Glomerular visceral epithelial cell (primary cell): Measurements from ENCODE around the gene OR5T2.
"Not testable (repeated sequence)": the region's sequence is repeated elsewhere in the genome, so short reads cannot be mapped to it uniquely, and the experiment has no call there.

Source experiments
- DNase-seq: peaks from one replicate; pipeline ENCODE4 v3.0.0-alpha.2; 2016; ENCODE audit errors: extremely low spot score

The OR5T2 gene

GRCh38 chr11:56234155-56234554, at the start of gene OR5T2:
TSS of gene OR5T2 (minus strand) at chr11:56234255. CDS start at chr11:56233062, 1,193 bp downstream.
- no peak for DNase-seq

DNA sequence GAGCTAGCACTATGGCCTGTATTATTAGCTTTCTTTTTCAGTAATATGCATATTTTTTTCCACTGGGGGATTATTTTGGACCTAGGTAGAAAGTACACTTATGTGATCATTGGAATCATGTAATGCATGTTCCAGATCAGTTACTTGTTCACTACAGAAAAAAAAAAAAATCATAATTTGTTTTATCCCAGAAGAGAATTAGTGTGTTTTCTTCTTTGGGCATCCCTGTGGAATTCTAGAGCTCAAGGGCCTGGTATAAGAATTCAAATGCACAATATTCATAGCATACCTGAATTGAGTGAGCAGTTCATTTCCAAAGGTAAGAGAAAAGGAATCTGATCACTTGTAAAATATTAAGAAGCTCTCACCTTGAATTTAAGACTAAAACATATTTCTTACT, 39.8 kb upstream of the OR5T2 start, which contains the start of gene OR5T1:
Gene OR5T1, plus strand, starts transcription at position 301 of the 400 bp plus-strand sequence. CDS start 1,485 bp downstream, outside the sequence.
- no peak for DNase-seq

DNA sequence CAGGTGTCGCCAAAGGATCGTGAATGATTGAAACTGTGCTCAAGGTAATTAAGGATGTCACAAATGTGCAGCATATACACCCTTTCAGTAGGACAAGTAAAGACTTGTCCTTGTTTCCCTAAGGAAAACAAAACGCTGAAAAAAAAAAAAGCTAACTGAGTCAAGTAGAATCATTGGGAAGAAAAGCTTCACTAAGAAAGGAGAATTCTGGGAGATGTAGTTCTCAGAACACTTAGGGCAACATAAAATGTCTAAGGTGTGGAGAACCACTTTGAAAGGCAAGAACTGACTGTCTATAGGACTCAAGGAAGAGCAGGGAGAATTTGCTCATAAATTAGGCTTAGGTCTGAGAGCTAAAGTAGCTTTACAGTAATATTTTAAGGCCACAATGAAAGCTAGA, 37.0 kb upstream of the OR5T2 start:
- no peak for DNase-seq

- DNase-seq, result no peak
Observed at GRCh38 chr11:56251954-56252353, 17.9 kb upstream of the OR5T2 start, which contains the start of gene OR5T3. TSS of gene OR5T3 (plus strand) at chr11:56252254. CDS start at chr11:56252254, 0 bp downstream.

GRCh38 chr11:56219735-56220134, 14.3 kb downstream of the OR5T2 start:
- DNase-seq, result not testable (repeated sequence)

- DNase-seq, result no peak
Observed at GRCh38 chr11:56214537-56214936, 19.5 kb downstream of the OR5T2 start.

- DNase-seq, result no peak
Observed at GRCh38 chr11:56207790-56208189, 26.3 kb downstream of the OR5T2 start.

DNA sequence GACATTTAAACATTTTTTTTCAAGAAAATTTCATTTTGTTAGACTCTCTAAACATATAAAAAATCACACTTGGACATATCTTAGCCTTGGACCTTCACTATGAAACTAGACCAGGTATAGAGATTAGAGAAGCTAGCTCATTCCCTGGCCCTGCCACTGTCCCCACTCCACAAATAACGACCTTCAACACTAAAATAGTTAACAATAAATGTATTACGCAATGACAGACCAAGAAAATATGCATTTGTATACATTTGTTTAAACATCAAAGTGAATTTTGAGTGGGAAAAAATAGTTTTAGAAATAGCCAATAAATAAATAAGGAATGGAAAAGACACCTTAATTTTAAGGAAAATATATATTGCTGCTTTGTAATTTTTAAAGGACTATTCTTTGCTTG, 36.7 kb downstream of the OR5T2 start:
- DNase-seq, result no peak

DNA sequence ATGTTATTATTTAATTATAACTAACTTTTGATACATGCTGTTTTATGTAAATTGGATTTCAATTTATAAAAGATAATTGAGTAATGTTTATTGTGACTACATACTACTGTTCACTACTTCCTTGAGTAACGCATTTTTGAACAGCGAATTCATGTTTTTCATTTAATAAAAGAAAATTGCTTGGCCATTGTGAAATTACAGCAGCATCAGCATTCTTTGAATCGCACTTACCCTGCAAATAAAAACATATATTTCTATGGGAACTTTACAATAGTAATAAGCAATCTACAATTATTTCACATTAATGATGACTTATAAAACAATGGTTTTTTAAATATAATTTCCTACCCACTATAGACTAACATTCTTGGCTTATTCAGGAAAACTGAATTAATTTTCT, 37.4 kb downstream of the OR5T2 start:
- DNase-seq, result no peak

- DNase-seq, result no peak
Observed at GRCh38 chr11:56188602-56189001, 45.5 kb downstream of the OR5T2 start.

- DNase-seq, result no peak
Observed at GRCh38 chr11:56183459-56183858, 50.6 kb downstream of the OR5T2 start.
